ENCODE measurements around the gene MPZL2. TPM values are rescaled to one million over a fixed set of nuclear protein-coding genes. Genes with fewer than 3 reads are reported as not detected.

Gene MPZL2
- total RNA-seq, 1 experiment from 2014 or later: 0.26 TPM

- Histone ChIP-seq H3K4me1 (ENCODE audit: insufficient read depth, low read length) (peaks cover 27% of the 10 kb centered on the region), H2AFZ (ENCODE audit: low read length) (no peak overlapping the region), H2BK15ac (ENCODE audit: low read depth, low read length) (0 out of 2 replicates have a peak overlapping the region, but pooled peaks have one; percentile 86), H3K56ac (ENCODE audit: insufficient read length, low read depth, low read length) (no peak overlapping the region), H3K14ac (ENCODE audit: insufficient read depth, low read length) (no peak overlapping the region), H2BK120ac (ENCODE audit: low read depth, low read length, poor library complexity, severe bottlenecking) (no peak overlapping the region), H3K9me3 (ENCODE audit: control insufficient read depth, low read depth, low read length) (no peaks in the 10 kb centered on the region), H4K5ac (ENCODE audit: insufficient read length, low read depth, low read length) (no peak overlapping the region), H2BK12ac (ENCODE audit: insufficient read length, low read depth, low read length) (no peak overlapping the region), H3K9ac (ENCODE audit: extremely low read depth, insufficient read length, low read length) (no peak overlapping the region), H3T11ph (ENCODE audit: low read length) (no peak overlapping the region), H3K4me2 (ENCODE audit: insufficient read depth, insufficient read length, low read length) (no peak overlapping the region), H3K23me2 (ENCODE audit: insufficient read length, low read depth, low read length, poor library complexity, severe bottlenecking) (no peaks in the 10 kb centered on the region), H3K27me3 (ENCODE audit: insufficient read depth, low read length) (no peaks in the 10 kb centered on the region), H4K20me1 (ENCODE audit: control insufficient read depth, insufficient read depth, insufficient read length) (no peaks in the 10 kb centered on the region), H4K91ac (ENCODE audit: insufficient read length, low read depth, low read length) (no peak overlapping the region), H2AK5ac (ENCODE audit: insufficient read length, low read length) (no peak overlapping the region), H4K8ac (replicated peaks; ENCODE audit: insufficient read length, low read depth, low read length) (no peak overlapping the region), H3K23ac (ENCODE audit: insufficient read length, low read depth, low read length) (no peak overlapping the region), H2BK5ac (ENCODE audit: insufficient read length, low read length) (no peak overlapping the region), H3K79me2 (ENCODE audit: insufficient read depth, low read length) (no peaks in the 10 kb centered on the region), H3K4ac (ENCODE audit: low read depth, low read length) (no peak overlapping the region), H2BK20ac (ENCODE audit: low read depth, low read length, poor library complexity, severe bottlenecking) (no peak overlapping the region), H3K18ac (ENCODE audit: insufficient read length, low read depth, low read length) (no peak overlapping the region), H3K27ac (ENCODE audit: insufficient read length, low read depth, low read length) (no peak overlapping the region), H3K79me1 (ENCODE audit: insufficient read depth, low read depth, low read length, poor library complexity, severe bottlenecking) (no peaks in the 10 kb centered on the region)
- no peak for TF ChIP-seq CTCF (conservative IDR thresholded peaks at IDR 0.05)
- peak overlapping the region in 1 of 2 experiments; percentile 19; a peak in 1 of 5 replicates for H3K4me3 Mint-ChIP-seq
- no CpG with 5 or more reads among the region's 4 CpGs for WGBS (ENCODE audit: extremely low coverage, insufficient read length, low lambda C conversion rate)
- peaks cover 1% of the 10 kb centered on the region; the same call in 1 of the 2 replicates for H3K27me3 Mint-ChIP-seq (ENCODE audit: low read depth)
- H3K36me3 Mint-ChIP-seq (ENCODE audit: insufficient read depth in 1 of 3, low read depth in 3 of 3): peaks cover 0 to 14% (median 0%) of the 10 kb centered on the region in 3 experiments; a peak in 3 of 7 replicates
- peaks cover 0 to 6% of the 10 kb centered on the region in 2 experiments; a peak in 3 of 5 replicates for H3K9me3 Mint-ChIP-seq
- peaks cover 48 to 49% of the 10 kb centered on the region in 2 experiments for H3K4me1 Mint-ChIP-seq
- peak overlapping the region; percentile 8 to 59 (median 50); a peak in 3 of 7 replicates for H3K27ac Mint-ChIP-seq
- DNase-seq: no peak
These were observed 50.9 kb downstream of the MPZL2 start for GRCh38 chr11:118213201-118213600.

All from H9 (cell line).